Heart left ventricle (tissue), 16 donors: Measurements from ENCODE around the gene CC2D1B. TPM values are rescaled to one million over a fixed set of nuclear protein-coding genes. Genes with fewer than 3 reads are reported as not detected.

Experiments
- ATAC-seq, 4 donors: fragments of 200-7000 bp; cut with Tn5 transposase; one replicate each; pipeline ENCODE4 v1.9.1; 2020 to 2022; ENCODE audit warnings: moderate library complexity in 4 of 4, mild to moderate bottlenecking in 3 of 4, moderate number of reproducible peaks in 1 of 4
- DNase-seq, 5 donors: peaks; one replicate each; pipeline ENCODE4 v3.0.0-alpha.2; 2020
- H3K27ac ChIP-seq, 12 donors: fragments of 200-600 bp; sonication (generic) in 4 of 12; one replicate each; pipeline versions ENCODE4 v1.5.0 to v1.8.0; 2016 to 2022; ENCODE audit warnings: mild to moderate bottlenecking in 2 of 12
- H3K27me3 ChIP-seq, 9 donors: fragments of 200-600 bp; sonication (generic) in 2 of 9; one replicate each; pipeline versions ENCODE4 v1.5.1 to v1.8.0; 2016 to 2022; ENCODE audit warnings: mild to moderate bottlenecking in 3 of 9
- H3K36me3 ChIP-seq, 9 donors: fragments of 200-600 bp; sonication (generic) in 2 of 9; one replicate each; pipeline versions ENCODE4 v1.5.0 to v1.8.0; 2018 to 2022; ENCODE audit warnings: mild to moderate bottlenecking in 2 of 9
- H3K4me1 ChIP-seq, 12 donors: fragments of 200-600 bp; sonication (generic) in 4 of 12; one replicate each; pipeline versions ENCODE4 v1.5.0 to v1.8.0; 2016 to 2022; ENCODE audit warnings: mild to moderate bottlenecking in 3 of 12
- H3K4me3 ChIP-seq, 12 donors: fragments of 200-600 bp; sonication (generic) in 4 of 12; one replicate each; pipeline versions ENCODE4 v1.5.0 to v1.8.0; 2017 to 2022; ENCODE audit warnings: mild to moderate bottlenecking in 9 of 12, moderate library complexity in 4 of 12
- H3K9me3 ChIP-seq, 12 donors: fragments of 200-600 bp; sonication (generic) in 4 of 12; one replicate each; pipeline versions ENCODE4 v1.5.0 to v1.8.0; 2016 to 2022; ENCODE audit warnings: mild to moderate bottlenecking in 1 of 12
- CTCF ChIP-seq, 12 donors: fragments of 200-600 bp; sonication (generic) in 4 of 12; IDR thresholded peaks; one replicate each; pipeline versions ENCODE4 v1.5.0 to v1.8.0; 2018 to 2022; ENCODE audit warnings: antibody characterized with exemption in 12 of 12, mild to moderate bottlenecking in 5 of 12
- POLR2A ChIP-seq, 2 donors: fragments of 450-650 bp; IDR thresholded peaks; one replicate each; pipeline ENCODE4 v1.6.1; 2017; ENCODE audit warnings: antibody characterized with exemption in 2 of 2, mild to moderate bottlenecking in 2 of 2, moderate library complexity in 2 of 2
- WGBS, 4 donors: extraction: QIAGEN DNeasy Blood & Tissue Kit in 2 of 4; methylation state at CpG; one replicate each; pipeline versions ENCODE4 v1.1.5 to v1.1.7; 2013 to 2018; 5-methylcytosine and 5-hydroxymethylcytosine counted together
- intact Hi-C, 10 donors: fragments of 100-400 bp; cut with DNase I; formaldehyde crosslinking; loops; one replicate each; pipeline versions ENCODE4 v1.11.1 to v1.14.2; 2022
- polyA plus RNA-seq, 2 donors: library from polyadenylated mRNA; stranded (reverse); fragments of 200-250 nt; gene quantifications; one replicate each; pipeline ENCODE4 v1.2.3, GENCODE V29; 2013
- total RNA-seq, 9 donors: library from RNA; depleted of rRNA in 2 of 9; stranded (reverse); fragments of >200 nt in 2 of 9; fragmentation: NEBNext Ultra II Directional in 3 of 9; extraction: Animal tissue kit (Norgen Biotek cat#: 25700) in 3 of 9; gene quantifications; one replicate each; pipeline versions ENCODE4 v1.1.0 to v1.2.4, GENCODE V29; 2016 to 2023
- donor health status: ischemic (EF 13 %, LVEDD 7.1; RV severe dilation, severe dysfunction).
- donor health status: healthy with polysubstance abuse.
- donor health status: DM: no; HTN: yes; CAD: no.
- donor health status: DM: no; HTN: no; CAD: no.
- donor health status: ischemic (EF 25% LVEDD 6.9; RV normal size, moderate dysfunction).
- donor health status: ischemic (EF 25% LVEDD 5.7; RV mildly dilated, moderate dysfunction).
- donor health status: healthy.
- donor health status: DM: yes; HTN: yes; CAD: no.
- donor health status: ischemic (EF 35%, LVEDD 5.7; RV mildly dilated, moderate dysfunction).
- donor health status: nonischemic (EF 11% LVEDD 7.7; RV severe dilation, severe dysfunction).
- donor health status: DM: yes; HTN: yes; CAD: no.
- donor health status: PGD.
- donor health status: ischemic (EF 29% LVEDD 5.4; RV normal size, mild dysfunction).
- donor health status: nonischemic (EF 23%, LVEDD 6.1; RV moderate dilation, normal function).

The CC2D1B gene
- total and polyA plus RNA-seq, 11 donors, result 12.3 to 25.9 (median 16.7) TPM

GRCh38 chr1:52341655-52342260, 24.2 kb downstream of the CC2D1B start:
- no peak overlapping the region for H3K27ac ChIP-seq
- H3K4me3 ChIP-seq, result no peak overlapping the region
- H3K27me3 ChIP-seq, result no peaks in the 10 kb centered on the region
- TF ChIP-seq POLR2A (IDR thresholded peaks at IDR 0.05) (no peak), CTCF (IDR thresholded peaks at IDR 0.05) (no peak)
- H3K4me1 ChIP-seq, result no peaks in the 10 kb centered on the region
- intact Hi-C loops, result no loop called here
- 77 to 91% (median 82%) methylated on average over 6 to 7 of the region's 7 CpGs for WGBS, 4 donors
- no peak for ATAC-seq
- no peaks in the 10 kb centered on the region for H3K9me3 ChIP-seq
- H3K36me3 ChIP-seq, result peaks cover 0 to 67% (median 18%) of the 10 kb centered on the region in 9 donors
- DNase-seq, result no peak

DNA sequence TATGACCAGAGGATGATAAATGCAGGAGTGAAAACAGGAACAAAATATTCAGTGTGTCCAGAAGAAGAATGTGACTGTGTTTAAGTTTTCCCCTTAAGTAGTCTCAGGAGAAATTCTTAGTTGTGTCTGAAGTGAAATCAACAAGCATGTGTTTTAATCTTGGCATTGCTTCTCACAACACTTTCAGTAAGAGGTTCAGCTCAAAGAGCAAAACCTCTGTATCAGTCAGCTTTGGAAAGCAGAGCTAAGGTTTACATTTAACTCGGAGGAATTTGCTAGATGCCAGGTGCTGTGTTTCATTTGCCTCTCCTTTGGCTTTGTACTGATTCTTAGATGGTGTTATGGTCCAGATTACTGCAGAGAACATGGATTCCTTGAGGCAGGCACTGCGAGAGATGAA, 28.6 kb downstream of the CC2D1B start:
- DNase-seq, result no peak
- Histone ChIP-seq H3K36me3 (peaks cover 0 to 70% (median 25%) of the 10 kb centered on the region in 9 donors), H3K27ac (no peak overlapping the region), H3K27me3 (no peaks in the 10 kb centered on the region), H3K4me3 (no peak overlapping the region), H3K4me1 (peaks cover 0 to 6% (median 0%) of the 10 kb centered on the region in 12 donors), H3K9me3 (no peaks in the 10 kb centered on the region)
- WGBS, 4 donors, result 88 to 100% (median 92%) methylated on average over 2 of the region's 2 CpGs
- TF ChIP-seq POLR2A (IDR thresholded peaks at IDR 0.05), result no peak
- no peak for TF ChIP-seq CTCF (IDR thresholded peaks at IDR 0.05)
- ATAC-seq, result no peak
- intact Hi-C loops, result no loop called here

- TF ChIP-seq CTCF (IDR thresholded peaks at IDR 0.05) (no peak), POLR2A (IDR thresholded peaks at IDR 0.05) (no peak)
- WGBS, 4 donors, result 90 to 94% (median 91%) methylated on average over 3 of the region's 3 CpGs
- no peak overlapping the region for H3K27ac ChIP-seq
- H3K4me3 ChIP-seq, result no peak overlapping the region
- H3K4me1 ChIP-seq, result peaks cover 0 to 6% (median 0%) of the 10 kb centered on the region in 12 donors
- intact Hi-C loops, result no loop called here
- H3K36me3 ChIP-seq, result peaks cover 0 to 61% (median 22%) of the 10 kb centered on the region in 9 donors
- DNase-seq (no peak), ATAC-seq (no peak)
- no peaks in the 10 kb centered on the region for H3K9me3 ChIP-seq
- no peaks in the 10 kb centered on the region for H3K27me3 ChIP-seq
Observed at GRCh38 chr1:52334906-52335528, 31.0 kb downstream of the CC2D1B start.

GRCh38 chr1:52332411-52332810, 33.6 kb downstream of the CC2D1B start:
- 99 to 100% (median 99%) methylated on average over 1 of the region's 1 CpG for WGBS, 4 donors

More at GRCh38 chr1:52332411-52332810, 33.6 kb downstream of the CC2D1B start:
- no peak overlapping the region for H3K27ac ChIP-seq
- intact Hi-C loops, result no loop called here
- no peak overlapping the region for H3K4me3 ChIP-seq
- H3K9me3 ChIP-seq, result no peaks in the 10 kb centered on the region
- DNase-seq, result no peak
- no peaks in the 10 kb centered on the region for H3K27me3 ChIP-seq
- no peak for TF ChIP-seq CTCF (IDR thresholded peaks at IDR 0.05)
- no peak for ATAC-seq
- peaks cover 0 to 35% (median 12%) of the 10 kb centered on the region in 9 donors for H3K36me3 ChIP-seq
- peaks cover 0 to 6% (median 0%) of the 10 kb centered on the region in 12 donors for H3K4me1 ChIP-seq
